ENCODE data around the gene EPOP. TPM values are rescaled to one million over a fixed set of nuclear protein-coding genes. Genes with fewer than 3 reads are reported as not detected.

The EPOP gene
- total and polyA plus RNA-seq, 2 of the 13 experiments (the other 11 are each of a cell fraction or from before 2014, with no cell fraction given): 14.7 to 37.8 TPM

- no peak for TF ChIP-seq PRDM10 (CRISPR knock-in tag; IDR thresholded peaks at IDR 0.05; ENCODE audit: low read depth)
- TF ChIP-seq ZFP36L2 (CRISPR knock-in tag; IDR thresholded peaks at IDR 0.05): no peak
- TF ChIP-seq ZNF3 (CRISPR knock-in tag; IDR thresholded peaks at IDR 0.05): no peak
- TF ChIP-seq ZNF124 (CRISPR knock-in tag; IDR thresholded peaks at IDR 0.05): no peak
- TF ChIP-seq CBX2 (IDR thresholded peaks at IDR 0.05; ENCODE audit: low read depth, low read length): no peak
- no peak; the same call in 1 of the 2 replicates for TF ChIP-seq CBX2 (CRISPR knock-in tag; IDR thresholded peaks at IDR 0.05; ENCODE audit: low read depth)
- no peak for TF ChIP-seq JDP2 (CRISPR knock-in tag; IDR thresholded peaks at IDR 0.05; ENCODE audit: borderline replicate concordance)
- no peak for TF ChIP-seq ZSCAN29 (CRISPR knock-in tag; conservative IDR thresholded peaks at IDR 0.05)
- TF ChIP-seq ZNF768 (CRISPR knock-in tag; IDR thresholded peaks at IDR 0.05): 0 out of 2 replicates have a peak, but pooled peaks have one; percentile 8
- TF ChIP-seq HMGA1 (CRISPR knock-in tag; conservative IDR thresholded peaks at IDR 0.05): no peak
- TF ChIP-seq RFX5 (IDR thresholded peaks at IDR 0.05; ENCODE audit: low read depth, low read length): no peak
- TF ChIP-seq SRSF9 (IDR thresholded peaks at IDR 0.05; ENCODE audit: borderline replicate concordance, insufficient read depth, low read depth, low read length, poor library complexity, severe bottlenecking): no peak
- TF ChIP-seq HNF1B (CRISPR knock-in tag; IDR thresholded peaks at IDR 0.05): no peak; the same call in 1 of the 2 replicates
- TF ChIP-seq ZBTB42 (CRISPR knock-in tag; IDR thresholded peaks at IDR 0.05): no peak
- TF ChIP-seq ZNF616 (CRISPR knock-in tag; IDR thresholded peaks at IDR 0.05; ENCODE audit: low read depth): no peak
- TF ChIP-seq NR0B2 (CRISPR knock-in tag; IDR thresholded peaks at IDR 0.05): peak; percentile 34; the same call in 1 of the 2 replicates
- no peak for TF ChIP-seq KDM1A (CRISPR knock-in tag; IDR thresholded peaks at IDR 0.05)
- no peak for TF ChIP-seq MED8 (CRISPR knock-in tag; IDR thresholded peaks at IDR 0.05; ENCODE audit: insufficient replicate concordance)
- no peak for TF ChIP-seq IRF2 (CRISPR knock-in tag; IDR thresholded peaks at IDR 0.05)
- TF ChIP-seq HDAC6 (IDR thresholded peaks at IDR 0.05; ENCODE audit: low read depth, low read length): no peak
- no peak for TF ChIP-seq GABPA (IDR thresholded peaks at IDR 0.05; ENCODE audit: low read depth, low read length)
- TF ChIP-seq GABPA (CRISPR knock-in tag; IDR thresholded peaks at IDR 0.05; ENCODE audit: low read depth): no peak
- TF ChIP-seq KDM6A (CRISPR knock-in tag; IDR thresholded peaks at IDR 0.05; ENCODE audit: low read depth): no peak
- no peak for TF ChIP-seq ZBTB26 (CRISPR knock-in tag; IDR thresholded peaks at IDR 0.05; ENCODE audit: borderline replicate concordance)
Measured at GRCh38 chr17:38674014-38674748, 576 bp downstream of the EPOP start (continued).
